Embryonic facial prominence (tissue), 1 donor: Measurements from ENCODE around the gene CCDC3.
"Not testable (repeated sequence)": the region's sequence is repeated elsewhere in the genome, so short reads cannot be mapped to it uniquely, and the experiment has no call there.

Experiments used
- DNase-seq: peaks from one replicate; pipeline ENCODE4 v3.0.0-alpha.2; 2016; ENCODE audit errors: extremely low spot score

Gene CCDC3

DNA sequence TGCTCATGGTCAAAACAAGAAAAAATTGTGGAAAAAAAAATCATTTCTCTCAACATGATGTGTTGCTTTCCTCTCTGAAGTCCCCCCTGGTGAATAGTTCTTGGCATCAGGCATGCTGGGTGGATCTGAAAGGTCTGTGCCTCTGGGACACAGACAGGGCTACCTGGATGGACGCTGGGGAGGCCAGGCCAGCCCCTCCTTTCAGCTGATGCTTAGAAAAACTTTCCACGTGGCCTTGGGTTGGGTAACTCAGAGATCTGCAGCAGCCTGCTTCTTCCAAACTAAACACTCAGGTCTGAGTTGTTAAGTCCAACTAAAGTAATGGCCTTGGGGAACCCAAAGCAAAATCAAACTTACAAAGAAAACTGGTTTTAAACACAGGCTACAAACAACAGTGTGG is 113.0 kb downstream of the CCDC3 start:
- DNase-seq = no peak

DNA sequence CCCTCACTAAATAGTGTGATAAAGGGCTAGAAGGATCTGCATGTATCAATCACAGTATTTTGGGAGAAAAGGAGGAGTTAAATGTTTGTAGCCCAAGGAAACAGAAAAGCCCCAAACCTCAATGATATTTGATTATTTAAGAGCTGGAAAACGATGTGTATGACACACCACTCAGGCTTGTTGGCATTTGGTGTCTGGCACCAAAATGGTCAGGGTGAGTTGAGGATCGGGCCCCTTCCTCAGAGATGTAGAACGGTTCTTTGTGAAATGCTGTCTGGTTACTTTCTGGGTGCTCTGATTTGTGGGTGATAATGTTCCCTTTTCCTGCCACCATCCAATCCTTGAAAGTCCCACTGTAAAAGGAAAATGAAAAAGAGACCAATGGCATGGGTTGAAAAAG is 113.7 kb downstream of the CCDC3 start:
- no peak for DNase-seq

DNA sequence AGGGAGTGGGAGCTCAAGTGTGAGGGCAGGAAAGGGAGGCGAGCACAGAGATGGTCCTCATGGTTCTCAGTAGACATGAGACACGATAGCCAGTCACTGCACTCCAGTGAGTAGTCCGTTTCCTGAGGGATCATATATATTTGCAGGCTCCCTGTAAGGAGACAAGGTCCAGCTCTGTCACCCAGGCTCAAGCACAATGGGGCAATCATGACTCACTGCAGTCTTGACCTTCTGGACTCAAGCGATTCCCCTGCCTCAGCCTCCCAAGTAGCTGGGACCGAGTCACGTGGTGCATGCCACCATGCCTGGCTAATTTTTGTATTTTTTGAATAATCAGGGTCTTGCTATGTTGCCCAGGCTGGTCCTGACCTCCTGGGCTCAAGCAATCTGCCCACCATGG is 116.7 kb downstream of the CCDC3 start:
- no peak for DNase-seq

DNA sequence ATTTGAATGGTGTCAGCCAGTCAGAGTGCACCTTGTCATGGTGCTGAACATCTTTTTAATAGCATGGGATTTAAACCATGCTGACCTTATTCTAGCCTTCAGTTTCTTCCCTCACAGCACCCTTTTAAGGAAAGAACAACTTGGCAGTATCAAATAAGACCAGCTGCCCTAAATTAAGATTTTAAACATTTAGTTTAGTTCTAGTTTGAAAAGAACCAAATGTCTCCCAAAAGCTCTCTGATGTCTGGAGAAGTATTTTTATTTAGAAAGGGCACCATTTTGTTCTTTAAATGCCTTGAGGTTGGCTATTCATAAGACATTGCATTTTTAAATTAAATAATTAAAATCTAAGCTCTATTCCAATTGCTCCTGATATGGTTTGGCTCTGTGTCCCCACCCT is 121.1 kb downstream of the CCDC3 start:
- no peak for DNase-seq

DNA sequence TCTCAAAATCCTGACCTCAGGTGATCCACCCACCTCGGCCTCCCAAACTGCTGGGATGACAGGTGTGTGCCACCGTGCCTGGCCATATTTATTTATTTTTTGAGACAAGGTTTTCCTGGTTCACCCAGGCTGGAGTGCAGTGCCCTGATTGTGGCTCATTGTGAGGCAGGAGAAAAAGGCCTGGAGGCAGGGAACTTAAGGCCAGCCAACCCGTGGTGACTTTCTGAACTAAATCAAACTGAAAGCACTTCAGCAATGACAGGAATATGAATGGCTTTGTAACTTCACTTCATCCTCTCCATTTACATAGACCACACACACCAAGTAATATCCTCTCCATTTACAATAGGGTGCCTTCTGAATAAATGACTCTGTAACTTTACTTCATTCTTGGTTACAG is 124.4 kb downstream of the CCDC3 start:
- no peak for DNase-seq

DNA sequence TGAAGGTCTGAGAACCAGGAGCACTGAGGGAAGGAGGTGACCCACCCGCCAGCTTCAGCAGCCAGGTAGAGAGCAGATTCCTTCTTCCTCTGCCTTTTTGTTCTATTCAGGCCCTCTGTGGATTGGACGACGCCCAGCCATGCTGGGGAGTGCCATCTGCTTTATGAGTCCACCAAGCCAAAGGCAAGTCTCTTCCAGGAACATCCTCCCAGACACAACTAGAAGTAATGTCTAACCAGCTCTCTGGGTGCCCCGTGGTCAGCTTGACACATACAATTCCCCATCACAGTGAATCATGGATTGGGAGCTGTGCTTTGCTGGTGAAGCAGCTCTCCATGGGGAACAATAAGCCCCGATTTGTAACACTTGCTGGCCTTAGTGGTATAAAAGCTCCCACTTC is 125.2 kb downstream of the CCDC3 start:
- DNase-seq = no peak

DNA sequence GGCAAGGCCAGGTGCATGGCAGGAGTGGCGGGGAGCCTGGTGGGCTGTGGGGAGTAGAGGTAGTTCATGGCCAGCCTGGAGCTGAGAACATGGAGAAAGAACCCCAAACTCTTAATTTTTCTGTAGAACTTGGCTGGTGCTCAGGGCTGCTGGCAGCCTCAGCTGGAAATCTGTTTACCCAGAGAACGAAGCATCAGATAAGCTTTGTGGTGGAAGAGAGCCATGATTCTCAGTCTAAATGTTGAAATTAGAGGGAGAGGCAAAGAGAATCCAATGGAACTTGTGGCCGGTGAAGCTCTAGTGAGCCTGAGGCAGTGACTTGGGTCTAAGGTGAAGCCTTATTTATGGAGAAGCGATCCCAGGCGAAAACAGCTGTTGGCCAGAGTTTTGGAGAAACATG is 126.4 kb downstream of the CCDC3 start:
- DNase-seq = no peak

DNA sequence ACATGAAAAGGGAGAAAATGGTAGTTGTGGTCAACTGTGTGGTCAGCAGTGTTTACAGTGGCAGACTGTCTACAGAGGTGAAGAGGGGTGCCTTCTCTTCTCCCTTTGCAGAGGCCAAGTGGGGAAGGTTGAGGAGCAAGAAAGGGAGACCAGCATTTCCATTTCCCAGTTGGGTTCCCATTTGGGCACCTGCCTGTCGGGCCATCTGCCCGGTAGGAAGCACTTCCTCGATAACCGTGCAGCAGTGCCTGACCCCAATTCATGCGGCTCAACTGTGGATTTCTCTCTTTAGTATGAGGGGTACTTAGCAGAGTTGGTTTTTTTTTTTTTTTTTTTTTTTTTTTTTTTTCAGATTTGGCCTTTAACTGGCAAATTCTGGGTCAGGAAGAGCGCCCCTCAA is 127.0 kb downstream of the CCDC3 start:
- no peak for DNase-seq

DNA sequence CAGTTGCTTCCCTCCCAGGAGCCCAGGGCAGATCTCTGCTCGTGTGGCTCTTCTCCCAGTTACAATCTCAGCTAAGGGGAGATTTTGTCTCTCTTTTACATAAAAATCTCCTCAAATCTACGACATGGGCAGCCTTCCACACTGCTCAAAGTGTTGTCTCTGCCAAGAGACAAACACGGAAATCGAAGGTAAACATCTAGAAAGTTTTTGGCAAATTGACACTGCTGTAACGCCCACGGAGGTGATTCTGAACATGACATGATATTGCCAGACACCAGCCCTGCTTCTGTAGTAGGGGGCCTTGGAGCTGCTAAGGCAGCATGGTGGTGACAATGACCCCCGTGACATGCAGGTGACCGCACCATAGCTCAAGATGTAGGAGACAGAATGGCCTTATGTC is 128.3 kb downstream of the CCDC3 start:
- no peak for DNase-seq

DNA sequence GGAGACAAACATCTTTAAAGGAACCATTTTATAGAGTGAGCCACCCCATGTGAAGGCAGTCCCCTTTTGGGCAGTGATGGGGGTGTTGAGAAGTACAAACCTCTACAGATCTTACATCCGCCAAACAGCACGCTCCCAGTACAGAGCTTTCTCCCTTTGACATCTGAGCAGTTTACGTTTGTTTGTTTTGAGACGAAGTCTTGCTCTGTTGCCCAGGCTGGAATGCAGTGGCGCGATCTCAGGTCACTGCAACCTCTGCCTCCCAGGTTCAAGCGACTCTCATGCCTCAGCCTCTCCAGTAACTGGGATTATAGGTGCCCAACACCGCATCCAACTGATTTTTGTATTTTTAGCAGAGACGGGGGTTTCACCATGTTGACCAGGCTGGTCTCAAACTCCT is 128.9 kb downstream of the CCDC3 start:
- DNase-seq = no peak

DNA sequence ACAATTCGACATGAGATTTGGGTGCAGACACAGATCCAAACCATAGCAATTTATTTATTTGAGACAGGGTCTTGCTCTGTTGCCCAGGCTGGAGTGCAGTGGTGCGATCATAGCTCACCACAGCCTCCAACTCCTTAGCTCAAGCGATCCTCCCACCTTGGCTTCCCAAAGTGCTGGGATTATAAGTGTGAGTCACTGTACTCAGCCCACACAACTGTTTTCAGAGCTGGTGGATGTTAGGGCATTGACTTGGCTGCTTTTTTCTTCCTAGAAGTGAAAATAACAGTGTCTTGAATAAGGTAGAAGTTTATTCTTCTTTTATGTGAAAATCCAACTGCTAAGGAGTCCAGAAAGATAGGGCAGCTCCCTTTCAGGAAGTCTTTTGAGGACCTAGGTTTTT is 132.1 kb downstream of the CCDC3 start:
- DNase-seq = no peak

DNA sequence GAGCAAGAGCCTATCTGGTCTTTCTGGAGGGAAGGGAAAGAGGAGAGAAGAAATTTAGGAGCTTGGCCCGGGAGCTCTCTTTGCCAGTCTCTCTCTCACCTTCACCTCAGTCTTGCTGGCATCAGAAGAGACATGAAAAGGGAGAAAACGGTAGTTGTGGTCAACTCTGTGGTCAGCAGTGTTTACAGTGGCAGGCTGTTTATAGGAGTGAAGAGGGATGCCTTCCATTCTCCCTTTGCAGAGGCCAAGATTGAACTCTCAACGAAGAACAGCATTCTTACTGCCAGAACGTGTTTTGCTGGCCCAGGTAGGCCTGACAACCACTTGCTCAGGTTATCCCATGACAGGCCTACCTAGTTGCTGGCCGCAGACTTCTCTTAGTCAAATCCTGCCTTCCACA is 133.3 kb downstream of the CCDC3 start:
- DNase-seq = no peak

DNA sequence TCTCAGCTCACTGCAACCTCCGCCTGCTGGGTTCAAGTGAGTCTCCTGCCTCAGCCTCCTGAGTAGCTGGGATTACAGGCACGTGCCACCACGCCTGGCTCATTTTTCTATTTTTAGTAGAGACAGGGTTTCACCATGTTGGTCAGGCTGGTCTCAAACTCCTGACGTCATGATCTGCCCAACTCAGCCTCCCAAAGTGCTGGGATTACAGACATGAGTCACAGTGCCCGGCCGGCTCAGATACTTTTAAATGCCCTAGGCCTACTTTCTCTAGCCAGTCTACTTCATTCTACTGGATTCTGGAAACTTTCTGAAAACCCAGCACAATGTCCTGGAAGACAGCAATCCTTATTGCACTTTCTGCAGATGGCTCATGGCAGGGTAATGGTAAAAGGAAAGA is 136.0 kb downstream of the CCDC3 start:
- not testable (repeated sequence) for DNase-seq

DNA sequence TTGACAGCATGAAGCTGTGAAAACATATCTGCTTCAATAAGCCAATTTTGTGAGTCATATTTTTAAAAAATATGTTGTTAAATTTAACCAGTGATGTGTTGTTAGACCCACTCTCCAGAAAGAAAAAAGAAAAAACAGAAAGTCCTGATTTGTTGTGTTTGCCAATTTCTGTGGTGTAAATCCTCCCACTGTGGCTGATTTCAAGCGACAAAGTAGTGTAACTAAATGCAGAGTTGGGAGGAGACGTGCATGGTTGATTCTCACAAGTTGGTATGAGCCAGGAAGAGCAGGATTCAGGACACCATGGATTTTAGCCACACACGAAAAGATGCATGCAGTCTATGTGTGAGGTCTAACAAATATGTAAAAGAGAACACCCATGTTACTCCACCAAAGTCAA is 139.1 kb downstream of the CCDC3 start:
- no peak for DNase-seq

DNA sequence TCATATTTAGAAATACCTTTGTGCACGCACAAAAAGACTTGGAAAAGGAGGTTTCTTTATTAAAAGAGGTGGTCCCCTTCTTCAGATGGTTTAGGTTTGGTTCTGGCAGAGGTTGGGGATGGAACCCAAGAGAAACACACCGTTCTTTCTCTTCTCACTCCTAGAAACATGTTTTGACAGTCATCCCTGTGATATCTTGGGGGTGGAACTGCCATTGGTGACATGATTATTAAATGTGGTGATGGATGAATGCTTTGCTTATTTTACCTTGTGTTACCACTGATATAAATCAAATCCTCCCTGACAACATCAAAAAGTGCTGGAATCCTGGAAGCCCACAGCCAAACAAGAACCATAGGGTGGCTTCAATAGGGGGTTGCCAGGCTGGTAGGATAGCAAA is 146.5 kb downstream of the CCDC3 start:
- no peak for DNase-seq

DNA sequence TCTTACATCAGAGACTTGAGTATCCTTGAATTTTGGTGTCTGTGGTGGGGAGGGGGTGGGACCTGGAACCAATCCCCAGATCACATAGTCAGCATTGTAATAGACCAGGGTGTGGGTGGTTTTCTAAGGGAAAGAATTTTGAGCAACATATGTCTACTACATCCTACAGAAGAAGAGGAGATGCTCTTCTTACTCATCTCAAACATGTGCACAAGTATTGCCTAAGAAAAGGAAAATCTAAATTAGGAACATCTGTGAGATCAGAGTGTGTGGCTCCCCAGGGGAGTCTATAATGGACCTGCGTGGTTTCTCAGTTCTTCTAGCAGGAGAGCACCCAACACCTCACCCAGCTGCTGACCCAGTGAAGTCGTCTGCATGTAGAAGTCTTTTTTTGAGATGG is 148.8 kb downstream of the CCDC3 start:
- DNase-seq = no peak

DNA sequence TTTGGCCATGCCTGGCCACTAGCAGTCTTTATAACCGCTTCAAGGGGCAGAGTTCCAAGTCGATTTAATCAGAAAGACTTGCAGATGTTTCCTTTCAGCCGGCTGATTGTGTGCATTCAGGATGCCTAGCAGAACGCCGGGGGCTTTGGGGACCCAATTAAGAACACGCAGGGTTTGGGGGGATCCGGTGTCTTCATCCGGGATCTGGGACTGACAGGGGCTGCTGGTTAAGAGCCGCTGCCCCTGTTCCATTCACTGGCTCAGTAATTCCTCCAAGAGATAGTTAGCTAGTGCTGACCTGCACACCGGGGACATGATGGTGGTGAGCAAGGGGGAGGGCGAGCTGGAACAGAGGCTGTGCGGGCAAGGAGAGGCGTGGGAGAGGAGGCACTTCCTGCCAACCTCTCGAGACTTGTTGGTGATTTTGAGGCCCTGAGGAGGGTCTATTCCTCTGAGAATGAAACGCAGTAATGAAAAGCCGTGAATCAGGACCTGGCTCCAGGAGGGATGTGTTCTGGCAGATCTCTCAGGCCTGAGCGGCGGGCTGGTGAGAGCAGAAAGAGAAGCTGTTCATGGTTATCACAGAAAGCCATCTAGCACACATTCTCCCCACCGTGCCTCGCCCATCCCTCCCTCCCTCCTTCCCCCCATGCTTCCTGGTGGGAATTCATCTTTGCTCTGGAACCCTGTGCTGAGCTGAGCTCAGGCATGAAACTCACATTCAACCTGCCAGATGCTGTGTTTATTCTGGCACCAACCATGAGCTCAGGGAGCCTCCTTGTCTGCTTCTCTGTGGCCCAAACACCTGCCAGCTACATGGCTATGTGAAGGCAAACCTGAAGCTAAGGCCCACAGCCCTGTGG is 152.0 kb downstream of the CCDC3 start:
- DNase-seq = peak; percentile 49

DNA sequence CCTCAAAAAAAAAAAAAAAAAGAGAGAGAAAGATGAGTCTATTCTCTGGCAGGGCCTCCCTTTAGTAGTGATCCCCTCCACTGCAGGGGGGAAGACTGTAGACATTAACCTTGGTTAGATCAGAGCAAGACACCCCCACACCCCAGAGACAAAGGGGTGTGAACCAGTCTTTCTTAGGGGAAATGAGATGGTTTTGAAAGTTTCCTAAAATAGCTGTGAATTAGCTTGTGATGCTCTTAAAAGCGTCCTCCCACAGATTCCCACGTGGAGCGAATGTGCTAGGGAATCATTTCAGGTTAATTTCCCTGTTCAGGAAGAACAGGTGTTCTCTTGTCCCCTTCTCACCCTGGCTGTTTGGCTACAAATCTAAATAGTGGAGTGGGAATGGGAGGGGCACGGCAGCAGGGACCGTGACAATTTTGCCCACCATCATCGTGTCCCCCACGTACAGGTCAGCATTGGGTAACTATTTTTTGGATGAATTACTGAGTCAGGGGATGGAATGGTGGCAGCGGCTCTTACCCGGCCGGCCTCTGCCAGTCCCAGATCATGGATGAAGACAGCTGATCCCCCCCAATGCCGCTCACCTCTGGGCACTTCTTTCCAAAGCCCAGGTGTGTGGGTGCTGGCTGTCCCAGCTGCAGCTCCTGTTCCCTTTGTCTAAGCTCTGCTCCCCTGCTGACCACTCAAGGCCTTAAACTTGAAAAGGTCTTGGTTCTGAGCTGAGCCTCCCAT is 152.9 kb downstream of the CCDC3 start:
- no peak for DNase-seq

DNA sequence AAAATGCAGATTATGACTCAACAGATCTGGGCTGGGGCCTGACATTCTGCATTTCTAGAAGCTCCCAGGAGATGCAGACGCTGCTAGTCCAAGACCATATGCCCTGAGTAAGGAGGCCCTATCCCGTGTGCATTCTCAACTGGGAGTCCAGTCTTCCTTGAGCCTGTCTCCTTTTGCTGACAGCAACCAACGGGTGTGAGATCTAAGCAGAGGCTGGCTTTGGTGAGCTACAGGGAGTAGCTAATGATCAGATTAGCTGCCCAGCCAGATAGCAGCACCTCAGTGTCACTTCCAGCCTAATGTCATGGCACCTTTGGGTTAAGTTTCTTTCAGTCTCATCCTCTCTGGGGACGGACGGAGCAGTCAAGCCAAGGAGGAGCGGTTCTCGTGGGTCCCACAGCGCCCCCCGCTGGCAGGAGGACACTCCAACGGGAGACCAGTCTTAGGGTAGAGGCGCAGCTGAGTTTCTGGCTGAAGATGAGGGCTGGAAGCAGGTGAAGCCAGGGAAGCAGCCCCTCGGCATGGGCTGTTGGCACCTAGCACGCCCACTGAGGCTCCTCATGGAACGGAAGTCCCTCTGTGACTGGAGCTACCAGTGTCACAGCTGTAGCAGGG is 154.0 kb downstream of the CCDC3 start:
- DNase-seq = no peak

DNA sequence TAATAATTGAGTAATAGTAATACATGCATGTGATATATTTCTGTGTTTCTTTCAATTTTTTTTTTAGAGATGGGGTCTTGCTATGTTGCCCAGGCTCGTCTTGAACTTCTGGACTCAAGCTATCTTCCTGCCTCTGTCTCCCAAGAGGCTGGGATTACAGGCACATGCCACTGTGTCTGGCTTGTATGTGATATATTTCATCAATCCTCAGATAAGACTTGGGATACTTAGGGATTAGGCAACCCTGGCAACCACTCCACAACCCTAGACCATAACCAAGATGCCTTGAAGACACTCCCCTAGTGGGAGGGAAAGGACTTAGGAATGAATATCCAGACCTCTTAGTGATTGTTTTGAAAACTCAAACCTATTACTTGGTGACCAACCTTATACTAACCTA is 154.8 kb downstream of the CCDC3 start:
- no peak for DNase-seq
